Heart left ventricle (tissue), 13 donors: Measurements from ENCODE around the gene USP8.

Experiments
- POLR2A ChIP-seq, 2 donors: fragments of 450-650 bp; IDR thresholded peaks; one replicate each; pipeline ENCODE4 v1.6.1; 2017; ENCODE audit warnings: antibody characterized with exemption in 2 of 2, mild to moderate bottlenecking in 2 of 2, moderate library complexity in 2 of 2
- TF ChIP-seq, protein P1 (sequence below), 12 donors: fragments of 200-600 bp; sonication (generic) in 4 of 12; IDR thresholded peaks; one replicate each; pipeline versions ENCODE4 v1.5.0 to v1.8.0; 2018 to 2022; ENCODE audit warnings: antibody characterized with exemption in 12 of 12, mild to moderate bottlenecking in 5 of 12
- donor health status: ischemic (EF 13 %, LVEDD 7.1; RV severe dilation, severe dysfunction).
- donor health status: DM: no; HTN: yes; CAD: no.
- donor health status: DM: no; HTN: no; CAD: no.
- donor health status: ischemic (EF 25% LVEDD 6.9; RV normal size, moderate dysfunction).
- donor health status: ischemic (EF 25% LVEDD 5.7; RV mildly dilated, moderate dysfunction).
- donor health status: ischemic (EF 35%, LVEDD 5.7; RV mildly dilated, moderate dysfunction).
- donor health status: nonischemic (EF 11% LVEDD 7.7; RV severe dilation, severe dysfunction).
- donor health status: DM: yes; HTN: yes; CAD: no.
- donor health status: PGD.
- donor health status: ischemic (EF 29% LVEDD 5.4; RV normal size, mild dysfunction).
- donor health status: nonischemic (EF 23%, LVEDD 6.1; RV moderate dilation, normal function).

DNA sequence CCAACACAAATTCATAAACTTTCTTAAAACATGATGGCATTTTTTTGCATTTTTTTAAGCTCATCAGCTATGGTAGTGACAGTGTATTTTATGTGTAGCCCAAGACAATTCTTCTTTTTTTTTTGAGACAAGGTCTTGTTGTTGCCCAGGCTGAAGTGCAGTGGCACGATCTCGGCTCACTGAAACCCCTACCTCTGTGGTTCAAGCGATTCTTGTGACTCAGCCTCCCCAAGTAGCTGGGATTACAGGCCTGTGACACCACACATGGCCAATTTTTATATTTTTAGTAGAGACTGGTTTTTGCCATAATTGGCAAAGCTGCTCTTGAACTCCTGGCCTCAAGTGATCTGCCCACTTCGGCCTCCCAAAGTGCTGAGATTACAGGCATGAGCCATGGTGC, 139.6 kb downstream of the USP8 start:
- no peak for TF ChIP-seq POLR2A (IDR thresholded peaks at IDR 0.05)
- TF ChIP-seq, protein P1, sequence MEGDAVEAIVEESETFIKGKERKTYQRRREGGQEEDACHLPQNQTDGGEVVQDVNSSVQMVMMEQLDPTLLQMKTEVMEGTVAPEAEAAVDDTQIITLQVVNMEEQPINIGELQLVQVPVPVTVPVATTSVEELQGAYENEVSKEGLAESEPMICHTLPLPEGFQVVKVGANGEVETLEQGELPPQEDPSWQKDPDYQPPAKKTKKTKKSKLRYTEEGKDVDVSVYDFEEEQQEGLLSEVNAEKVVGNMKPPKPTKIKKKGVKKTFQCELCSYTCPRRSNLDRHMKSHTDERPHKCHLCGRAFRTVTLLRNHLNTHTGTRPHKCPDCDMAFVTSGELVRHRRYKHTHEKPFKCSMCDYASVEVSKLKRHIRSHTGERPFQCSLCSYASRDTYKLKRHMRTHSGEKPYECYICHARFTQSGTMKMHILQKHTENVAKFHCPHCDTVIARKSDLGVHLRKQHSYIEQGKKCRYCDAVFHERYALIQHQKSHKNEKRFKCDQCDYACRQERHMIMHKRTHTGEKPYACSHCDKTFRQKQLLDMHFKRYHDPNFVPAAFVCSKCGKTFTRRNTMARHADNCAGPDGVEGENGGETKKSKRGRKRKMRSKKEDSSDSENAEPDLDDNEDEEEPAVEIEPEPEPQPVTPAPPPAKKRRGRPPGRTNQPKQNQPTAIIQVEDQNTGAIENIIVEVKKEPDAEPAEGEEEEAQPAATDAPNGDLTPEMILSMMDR (IDR thresholded peaks at IDR 0.05): no peak
